GM23338 (cell line): ENCODE measurements around the gene MMAB. TPM values are rescaled to one million over a fixed set of nuclear protein-coding genes. Genes with fewer than 3 reads are reported as not detected.

Experiments
- ATAC-seq: fragments of 200-7000 bp; cut with Tn5 transposase; 3 replicates; pipeline ENCODE4 v1.9.1; 2020
- DNase-seq: peaks from one replicate; pipeline ENCODE4 v3.0.0-alpha.2; 2015; ENCODE audit warnings: low spot score
- H2AFZ ChIP-seq: fragments of 200-600 bp; sonication (generic); 2 replicates; pipeline ENCODE4 v1.8.0; 2016; ENCODE audit warnings: antibody characterized with exemption, mild to moderate bottlenecking, moderate library complexity
- H3F3A ChIP-seq: fragments of 200-600 bp; sonication (generic); replicated peaks from 2 replicates; pipeline ENCODE4 v1.8.0; 2017; ENCODE audit warnings: antibody characterized with exemption, mixed run types, low read depth
- H3K27ac ChIP-seq: fragments of 200-600 bp; sonication (generic); 2 replicates; pipeline ENCODE4 v1.6.1; 2016; ENCODE audit warnings: low read depth
- H3K27me3 ChIP-seq: fragments of 200-600 bp; sonication (generic); 2 replicates; pipeline ENCODE4 v1.8.0; 2016; ENCODE audit warnings: mild to moderate bottlenecking, mixed run types, moderate library complexity; ENCODE audit not compliant: insufficient read depth
- H3K36me3 ChIP-seq: fragments of 200-600 bp; sonication (generic); 2 replicates; pipeline ENCODE4 v1.8.0; 2016; ENCODE audit warnings: mild to moderate bottlenecking; ENCODE audit not compliant: insufficient read depth
- H3K4me1 ChIP-seq: fragments of 200-600 bp; sonication (generic); 2 replicates; pipeline ENCODE4 v1.8.0; 2016; ENCODE audit warnings: mild to moderate bottlenecking, moderate library complexity; ENCODE audit not compliant: insufficient read depth
- H3K4me2 ChIP-seq: fragments of 200-600 bp; sonication (generic); 2 replicates; pipeline ENCODE4 v1.7.1; 2017; ENCODE audit warnings: mixed run types
- H3K4me3 ChIP-seq: fragments of 200-600 bp; sonication (generic); 2 replicates; pipeline ENCODE4 v1.6.1; 2016; ENCODE audit warnings: mixed run types
- H3K79me2 ChIP-seq: fragments of 200-600 bp; sonication (generic); replicated peaks from 2 replicates; pipeline ENCODE4 v1.8.0; 2017; ENCODE audit warnings: mild to moderate bottlenecking; ENCODE audit not compliant: insufficient read depth
- H3K9me2 ChIP-seq: fragments of 200-600 bp; sonication (generic); 2 replicates; pipeline ENCODE4 v1.8.0; 2017; ENCODE audit not compliant: insufficient read depth
- H4K20me1 ChIP-seq: fragments of 200-600 bp; sonication (generic); replicated peaks from 2 replicates; pipeline ENCODE4 v1.8.0; 2017; ENCODE audit warnings: mild to moderate bottlenecking; ENCODE audit not compliant: insufficient read depth
- H3K27ac Mint-ChIP-seq: 2 replicates; pipeline ENCODE4 v1.8.0; 2020; ENCODE audit warnings: inconsistent platforms, mild to moderate bottlenecking, moderate library complexity, mixed read lengths
- H3K27me3 Mint-ChIP-seq: 3 replicates; pipeline ENCODE4 v1.8.0; 2022; ENCODE audit warnings: low read depth, mild to moderate bottlenecking, moderate library complexity, mixed read lengths, inconsistent platforms; ENCODE audit not compliant: insufficient read depth, poor library complexity
- H3K36me3 Mint-ChIP-seq: 3 replicates; pipeline ENCODE4 v1.8.0; 2021; ENCODE audit warnings: low read depth, mild to moderate bottlenecking, inconsistent platforms, moderate library complexity, mixed read lengths
- H3K4me1 Mint-ChIP-seq: 3 replicates; pipeline ENCODE4 v1.8.0; 2020; ENCODE audit warnings: mild to moderate bottlenecking, inconsistent platforms, mixed read lengths
- H3K4me3 Mint-ChIP-seq: 3 replicates; pipeline ENCODE4 v1.8.0; 2021; ENCODE audit warnings: moderate library complexity, mild to moderate bottlenecking, inconsistent platforms, mixed read lengths
- H3K9me3 Mint-ChIP-seq: 3 replicates; pipeline ENCODE4 v1.8.0; 2020; ENCODE audit warnings: moderate library complexity, mild to moderate bottlenecking, inconsistent platforms, mixed read lengths
- CTCF ChIP-seq, 2 experiments: fragments of 200-600 bp in 1 of 2; sonication (generic) in 1 of 2; conservative IDR thresholded peaks; 2 replicates each; pipeline versions ENCODE4 v1.5.1 to v1.6.1; 2016 to 2017; ENCODE audit warnings: antibody characterized with exemption in 2 of 2, low read depth in 2 of 2, mild to moderate bottlenecking in 2 of 2, moderate library complexity in 1 of 2
- ETS1 ChIP-seq: IDR thresholded peaks from 2 replicates; pipeline ENCODE4 v1.6.1; 2016; ENCODE audit warnings: antibody characterized with exemption
- EZH2 ChIP-seq: fragments of 200-600 bp; sonication (generic); IDR thresholded peaks from one replicate; pipeline ENCODE4 v1.8.0; 2017; ENCODE audit warnings: antibody characterized with exemption, mild to moderate bottlenecking, low read depth; ENCODE audit not compliant: unreplicated experiment
- EZH2phosphoT487 ChIP-seq: fragments of 200-600 bp; sonication (generic); IDR thresholded peaks from one replicate; pipeline ENCODE4 v1.8.1; 2018; ENCODE audit warnings: antibody characterized with exemption; ENCODE audit not compliant: unreplicated experiment
- JUNB ChIP-seq: IDR thresholded peaks from one replicate; pipeline ENCODE4 v1.6.1; 2016; ENCODE audit warnings: antibody characterized with exemption; ENCODE audit not compliant: unreplicated experiment
- NANOG ChIP-seq: IDR thresholded peaks from 2 replicates; pipeline ENCODE4 v1.6.1; 2016; ENCODE audit warnings: antibody characterized with exemption, borderline replicate concordance
- POLR2AphosphoS5 ChIP-seq: IDR thresholded peaks from 2 replicates; pipeline ENCODE4 v1.6.1; 2016; ENCODE audit warnings: antibody characterized with exemption, low read depth
- REST ChIP-seq: IDR thresholded peaks from one replicate; pipeline ENCODE4 v1.6.1; 2018; ENCODE audit warnings: antibody characterized with exemption; ENCODE audit not compliant: unreplicated experiment
- ZNF114 ChIP-seq: fragments of 250-450 bp; sonication (Bioruptor Pico); IDR thresholded peaks from 2 replicates; pipeline ENCODE4 v1.5.0; 2020; ENCODE audit warnings: mild to moderate bottlenecking, moderate library complexity
- ZNF331 ChIP-seq: fragments of 250-450 bp; sonication (Bioruptor Pico); IDR thresholded peaks from 2 replicates; pipeline ENCODE4 v1.5.0; 2020; ENCODE audit warnings: low read depth, mild to moderate bottlenecking, moderate library complexity
- polyA plus RNA-seq: library from polyadenylated mRNA; unstranded; fragments of >200 nt; fragmentation: Nextera tagmentation; extraction: Ambion mirVana; gene quantifications from 2 replicates; pipeline ENCODE4 v1.2.1, GENCODE V29; 2016
- total RNA-seq: library from RNA; depleted of rRNA; stranded (reverse); fragments of >200 nt; shearing (Covaris generic); gene quantifications from 2 replicates; pipeline ENCODE4 v1.2.3, GENCODE V29; 2014

MMAB gene
- total and polyA plus RNA-seq, 2 experiments from 2014 or later: 24.7 to 38.5 TPM

- no peak for TF ChIP-seq REST
- TF ChIP-seq JUNB: no peak
- TF ChIP-seq POLR2AphosphoS5: no peak
- no peak for TF ChIP-seq EZH2
- no peak for TF ChIP-seq CTCF (conservative IDR thresholded peaks at IDR 0.05; ENCODE audit: low read depth in 2 of 2)
- TF ChIP-seq ZNF114 (CRISPR knock-in tag): no peak
- no peak for TF ChIP-seq NANOG
These were observed 23.6 kb downstream of the MMAB start (continued) for GRCh38 chr12:109549613-109550270.

- no peaks in the 10 kb centered on the region for H3K36me3 Mint-ChIP-seq
- no peak for TF ChIP-seq POLR2AphosphoS5
- TF ChIP-seq ZNF114 (CRISPR knock-in tag): no peak
- no peak for TF ChIP-seq CTCF (conservative IDR thresholded peaks at IDR 0.05; ENCODE audit: low read depth in 2 of 2)
- no peak for TF ChIP-seq NANOG
- no peak for TF ChIP-seq ZNF331
- TF ChIP-seq REST: no peak
- TF ChIP-seq ETS1: no peak
- no peak for TF ChIP-seq EZH2phosphoT487
These were observed 25.0 kb downstream of the MMAB start for GRCh38 chr12:109548258-109548657.

More at GRCh38 chr12:109548258-109548657, 25.0 kb downstream of the MMAB start:
- no peaks in the 10 kb centered on the region for H3K36me3 ChIP-seq
- Mint-ChIP-seq H3K4me1 (no peaks in the 10 kb centered on the region; the same call in 2 of the 3 replicates), H3K27ac (no peak overlapping the region), H3K4me3 (no peak overlapping the region), H3K27me3 (peaks cover 7% of the 10 kb centered on the region), H3K9me3 (no peaks in the 10 kb centered on the region)
- H2AFZ ChIP-seq: no peak overlapping the region
- H3K9me2 ChIP-seq: no peaks in the 10 kb centered on the region
- no peaks in the 10 kb centered on the region for H3K4me1 ChIP-seq
- DNase-seq (no peak), ATAC-seq (no peak)
- H3K79me2 ChIP-seq: no peaks in the 10 kb centered on the region
- no peaks in the 10 kb centered on the region for H3F3A ChIP-seq
- no peak overlapping the region for H3K4me2 ChIP-seq
- no peaks in the 10 kb centered on the region for H3K27me3 ChIP-seq
- H4K20me1 ChIP-seq: no peaks in the 10 kb centered on the region
- no peak overlapping the region for H3K4me3 ChIP-seq
- no peak overlapping the region for H3K27ac ChIP-seq
